ENCODE results near the gene PDE6H. TPM values are rescaled to one million over a fixed set of nuclear protein-coding genes. Genes with fewer than 3 reads are reported as not detected.

The PDE6H gene
- total and polyA plus RNA-seq, 4 donors: not detected

DNA sequence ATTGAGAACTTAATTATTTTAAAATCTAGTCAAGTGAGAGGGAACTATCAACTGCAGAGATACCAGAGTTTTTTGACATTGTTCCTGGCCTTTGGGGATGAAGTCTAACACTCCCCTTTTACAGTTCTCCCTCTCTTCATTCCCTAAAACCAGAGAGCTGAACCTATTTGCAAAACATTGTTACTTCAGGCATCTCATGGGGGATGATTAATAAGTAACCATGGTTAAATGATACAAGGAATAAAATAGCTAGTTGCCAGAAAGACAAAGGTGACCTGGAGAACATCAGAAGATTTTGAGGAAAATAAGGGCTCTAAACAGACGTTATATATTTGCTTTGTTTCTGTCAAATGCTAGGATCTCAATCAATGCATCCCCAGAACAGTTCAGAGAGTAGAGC is 42.3 kb downstream of the PDE6H start:
- DNase-seq (ENCODE audit: low spot score): no peak

DNA sequence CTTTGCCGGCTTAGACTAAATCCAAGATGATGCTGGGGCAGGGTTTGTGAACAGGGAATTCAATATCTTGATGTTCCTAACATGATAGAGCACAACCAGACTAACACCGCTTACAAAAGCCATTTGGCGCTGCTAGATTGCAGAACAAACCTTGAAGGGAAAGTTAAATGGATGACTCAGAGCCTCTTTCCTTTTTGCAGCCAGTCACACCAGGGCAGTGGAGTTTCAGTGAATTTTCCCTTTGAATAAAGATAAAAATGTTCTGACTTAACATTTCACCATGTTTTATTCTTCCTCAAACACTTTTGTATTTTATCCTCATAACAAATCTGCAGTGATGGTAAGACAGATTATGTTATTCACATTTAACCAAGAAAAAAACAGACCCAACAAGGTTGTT is 47.3 kb downstream of the PDE6H start:
- no peak overlapping the region for H3K4me3 ChIP-seq (ENCODE audit: low read depth in 1 of 3, low read length in 3 of 3)
- TF ChIP-seq, protein P1, sequence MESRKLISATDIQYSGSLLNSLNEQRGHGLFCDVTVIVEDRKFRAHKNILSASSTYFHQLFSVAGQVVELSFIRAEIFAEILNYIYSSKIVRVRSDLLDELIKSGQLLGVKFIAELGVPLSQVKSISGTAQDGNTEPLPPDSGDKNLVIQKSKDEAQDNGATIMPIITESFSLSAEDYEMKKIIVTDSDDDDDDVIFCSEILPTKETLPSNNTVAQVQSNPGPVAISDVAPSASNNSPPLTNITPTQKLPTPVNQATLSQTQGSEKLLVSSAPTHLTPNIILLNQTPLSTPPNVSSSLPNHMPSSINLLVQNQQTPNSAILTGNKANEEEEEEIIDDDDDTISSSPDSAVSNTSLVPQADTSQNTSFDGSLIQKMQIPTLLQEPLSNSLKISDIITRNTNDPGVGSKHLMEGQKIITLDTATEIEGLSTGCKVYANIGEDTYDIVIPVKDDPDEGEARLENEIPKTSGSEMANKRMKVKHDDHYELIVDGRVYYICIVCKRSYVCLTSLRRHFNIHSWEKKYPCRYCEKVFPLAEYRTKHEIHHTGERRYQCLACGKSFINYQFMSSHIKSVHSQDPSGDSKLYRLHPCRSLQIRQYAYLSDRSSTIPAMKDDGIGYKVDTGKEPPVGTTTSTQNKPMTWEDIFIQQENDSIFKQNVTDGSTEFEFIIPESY (IDR thresholded peaks at IDR 0.05): no peak
- TF ChIP-seq, protein P2, sequence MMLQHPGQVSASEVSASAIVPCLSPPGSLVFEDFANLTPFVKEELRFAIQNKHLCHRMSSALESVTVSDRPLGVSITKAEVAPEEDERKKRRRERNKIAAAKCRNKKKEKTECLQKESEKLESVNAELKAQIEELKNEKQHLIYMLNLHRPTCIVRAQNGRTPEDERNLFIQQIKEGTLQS (IDR thresholded peaks at IDR 0.05): no peak
- TF ChIP-seq HNF4A (conservative IDR thresholded peaks at IDR 0.05): no peak
- TF ChIP-seq NR2F2 (IDR thresholded peaks at IDR 0.05): no peak
- TF ChIP-seq GABPA (IDR thresholded peaks at IDR 0.05 in 1 of 2, conservative IDR thresholded peaks at IDR 0.05 in 1 of 2): no peak
- TF ChIP-seq RXRA (IDR thresholded peaks at IDR 0.05): no peak
- TF ChIP-seq EGR1 (IDR thresholded peaks at IDR 0.05; ENCODE audit: low read depth in 2 of 2): no peak
- TF ChIP-seq, protein P3, sequence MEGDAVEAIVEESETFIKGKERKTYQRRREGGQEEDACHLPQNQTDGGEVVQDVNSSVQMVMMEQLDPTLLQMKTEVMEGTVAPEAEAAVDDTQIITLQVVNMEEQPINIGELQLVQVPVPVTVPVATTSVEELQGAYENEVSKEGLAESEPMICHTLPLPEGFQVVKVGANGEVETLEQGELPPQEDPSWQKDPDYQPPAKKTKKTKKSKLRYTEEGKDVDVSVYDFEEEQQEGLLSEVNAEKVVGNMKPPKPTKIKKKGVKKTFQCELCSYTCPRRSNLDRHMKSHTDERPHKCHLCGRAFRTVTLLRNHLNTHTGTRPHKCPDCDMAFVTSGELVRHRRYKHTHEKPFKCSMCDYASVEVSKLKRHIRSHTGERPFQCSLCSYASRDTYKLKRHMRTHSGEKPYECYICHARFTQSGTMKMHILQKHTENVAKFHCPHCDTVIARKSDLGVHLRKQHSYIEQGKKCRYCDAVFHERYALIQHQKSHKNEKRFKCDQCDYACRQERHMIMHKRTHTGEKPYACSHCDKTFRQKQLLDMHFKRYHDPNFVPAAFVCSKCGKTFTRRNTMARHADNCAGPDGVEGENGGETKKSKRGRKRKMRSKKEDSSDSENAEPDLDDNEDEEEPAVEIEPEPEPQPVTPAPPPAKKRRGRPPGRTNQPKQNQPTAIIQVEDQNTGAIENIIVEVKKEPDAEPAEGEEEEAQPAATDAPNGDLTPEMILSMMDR (IDR thresholded peaks at IDR 0.05; ENCODE audit: low read depth, low read length, missing input control): no peak
- TF ChIP-seq, protein P4, sequence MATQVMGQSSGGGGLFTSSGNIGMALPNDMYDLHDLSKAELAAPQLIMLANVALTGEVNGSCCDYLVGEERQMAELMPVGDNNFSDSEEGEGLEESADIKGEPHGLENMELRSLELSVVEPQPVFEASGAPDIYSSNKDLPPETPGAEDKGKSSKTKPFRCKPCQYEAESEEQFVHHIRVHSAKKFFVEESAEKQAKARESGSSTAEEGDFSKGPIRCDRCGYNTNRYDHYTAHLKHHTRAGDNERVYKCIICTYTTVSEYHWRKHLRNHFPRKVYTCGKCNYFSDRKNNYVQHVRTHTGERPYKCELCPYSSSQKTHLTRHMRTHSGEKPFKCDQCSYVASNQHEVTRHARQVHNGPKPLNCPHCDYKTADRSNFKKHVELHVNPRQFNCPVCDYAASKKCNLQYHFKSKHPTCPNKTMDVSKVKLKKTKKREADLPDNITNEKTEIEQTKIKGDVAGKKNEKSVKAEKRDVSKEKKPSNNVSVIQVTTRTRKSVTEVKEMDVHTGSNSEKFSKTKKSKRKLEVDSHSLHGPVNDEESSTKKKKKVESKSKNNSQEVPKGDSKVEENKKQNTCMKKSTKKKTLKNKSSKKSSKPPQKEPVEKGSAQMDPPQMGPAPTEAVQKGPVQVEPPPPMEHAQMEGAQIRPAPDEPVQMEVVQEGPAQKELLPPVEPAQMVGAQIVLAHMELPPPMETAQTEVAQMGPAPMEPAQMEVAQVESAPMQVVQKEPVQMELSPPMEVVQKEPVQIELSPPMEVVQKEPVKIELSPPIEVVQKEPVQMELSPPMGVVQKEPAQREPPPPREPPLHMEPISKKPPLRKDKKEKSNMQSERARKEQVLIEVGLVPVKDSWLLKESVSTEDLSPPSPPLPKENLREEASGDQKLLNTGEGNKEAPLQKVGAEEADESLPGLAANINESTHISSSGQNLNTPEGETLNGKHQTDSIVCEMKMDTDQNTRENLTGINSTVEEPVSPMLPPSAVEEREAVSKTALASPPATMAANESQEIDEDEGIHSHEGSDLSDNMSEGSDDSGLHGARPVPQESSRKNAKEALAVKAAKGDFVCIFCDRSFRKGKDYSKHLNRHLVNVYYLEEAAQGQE (IDR thresholded peaks at IDR 0.05): no peak
- TF ChIP-seq FOXA1 (IDR thresholded peaks at IDR 0.05): no peak
- no peak for TF ChIP-seq SP1 (IDR thresholded peaks at IDR 0.05)
- no peak for TF ChIP-seq HNF4G (IDR thresholded peaks at IDR 0.05)
- WGBS: 91% methylated on average over 3 of the region's 3 CpGs
- no peaks in the 10 kb centered on the region for H3K9me3 ChIP-seq (ENCODE audit: control insufficient read depth in 4 of 4, low read length in 3 of 4)
- no peak overlapping the region for H3K9ac ChIP-seq (ENCODE audit: low read depth in 1 of 2, low read length in 2 of 2)
- no peaks in the 10 kb centered on the region for H3K36me3 ChIP-seq (ENCODE audit: control insufficient read depth in 4 of 4, insufficient read depth in 3 of 4, low read depth in 1 of 4, low read length in 3 of 4)
- no peaks in the 10 kb centered on the region for H3K27me3 ChIP-seq (ENCODE audit: control insufficient read depth in 4 of 4, insufficient read depth in 4 of 4, low read length in 3 of 4)
- DNase-seq (ENCODE audit: low spot score): no peak
- H3K27ac ChIP-seq (ENCODE audit: low read depth in 1 of 2, low read length in 2 of 2): no peak overlapping the region
- no peaks in the 10 kb centered on the region for H3K4me1 ChIP-seq (ENCODE audit: control insufficient read depth in 4 of 4, insufficient read depth in 4 of 4, low read length in 3 of 4)

More for the DNA sequence above, 42.3 kb downstream of the PDE6H start:
- TF ChIP-seq, protein P1 (IDR thresholded peaks at IDR 0.05): no peak
- TF ChIP-seq YY1 (IDR thresholded peaks at IDR 0.05) (no peak), HNF4G (IDR thresholded peaks at IDR 0.05) (no peak)
- no peaks in the 10 kb centered on the region for H3K9me3 ChIP-seq (ENCODE audit: control insufficient read depth in 4 of 4, low read length in 3 of 4)
- no peaks in the 10 kb centered on the region for H3K27me3 ChIP-seq (ENCODE audit: control insufficient read depth in 4 of 4, insufficient read depth in 4 of 4, low read length in 3 of 4)
- no peak overlapping the region for H3K27ac ChIP-seq (ENCODE audit: low read depth in 1 of 2, low read length in 2 of 2)
- no peak overlapping the region for H3K9ac ChIP-seq (ENCODE audit: low read depth in 1 of 2, low read length in 2 of 2)
- 32% methylated on average over 1 of the region's 1 CpG for WGBS
- no peak overlapping the region for H3K4me3 ChIP-seq (ENCODE audit: low read depth in 1 of 3, low read length in 3 of 3)
- no peaks in the 10 kb centered on the region for H3K4me1 ChIP-seq (ENCODE audit: control insufficient read depth in 4 of 4, insufficient read depth in 4 of 4, low read length in 3 of 4)
- H3K36me3 ChIP-seq (ENCODE audit: control insufficient read depth in 4 of 4, insufficient read depth in 3 of 4, low read depth in 1 of 4, low read length in 3 of 4): no peaks in the 10 kb centered on the region

Other genes starting within 250 kb of the PDE6H start
- 10 to 100 TPM; 10.9 to 13.6 TPM for gene WBP11, start 169.6 kb upstream of the PDE6H start, total RNA-seq
- 10 to 100 TPM in 1 of 2 donors, 1 to 10 TPM in 1; 9.9 to 16.6 TPM for gene WBP11, start 169.6 kb upstream of the PDE6H start, polyA plus RNA-seq
- gene C12orf60, start 169.4 kb upstream of the PDE6H start, total RNA-seq: 1 to 10 TPM in 1 of 2 donors, under 1 TPM in 1; 0.50 to 1.5 TPM
- gene C12orf60, start 169.4 kb upstream of the PDE6H start, polyA plus RNA-seq: 1 to 10 TPM in 1 of 2 donors, under 1 TPM in 1; 0.53 to 1.9 TPM
- gene SMCO3, start 158.9 kb upstream of the PDE6H start, total RNA-seq: under 1 TPM; 0.59 to 0.93 TPM
- under 1 TPM; 0.17 to 0.54 TPM for gene SMCO3, start 158.9 kb upstream of the PDE6H start, polyA plus RNA-seq
- 10 to 100 TPM; 28.3 to 40.7 TPM for gene ART4, start 129.5 kb upstream of the PDE6H start, total RNA-seq
- gene ART4, start 129.5 kb upstream of the PDE6H start, polyA plus RNA-seq: 10 to 100 TPM; 10.5 to 16.1 TPM
- gene MGP, start 87.2 kb upstream of the PDE6H start, total RNA-seq: 1 to 10 TPM in 1 of 2 donors, under 1 TPM in 1; 0.98 to 6.1 TPM
- 10 to 100 TPM; 16.0 to 20.7 TPM for gene MGP, start 87.2 kb upstream of the PDE6H start, polyA plus RNA-seq
- gene ERP27, start 34.5 kb upstream of the PDE6H start, total RNA-seq: 1 to 10 TPM in 1 of 2 donors, under 1 TPM in 1; 0.59 to 5.8 TPM
- under 1 TPM; 0.14 to 0.43 TPM for gene ERP27, start 34.5 kb upstream of the PDE6H start, polyA plus RNA-seq
- gene ARHGDIB, start 11.4 kb upstream of the PDE6H start, total RNA-seq: 10 to 100 TPM; 37.6 to 66.9 TPM
- gene ARHGDIB, start 11.4 kb upstream of the PDE6H start, polyA plus RNA-seq: 10 to 100 TPM; 36.3 to 57.4 TPM
- 1 to 10 TPM; 1.0 to 1.4 TPM for gene RERG, start 248.4 kb downstream of the PDE6H start, total RNA-seq
- 1 to 10 TPM; 1.0 to 1.2 TPM for gene RERG, start 248.4 kb downstream of the PDE6H start, polyA plus RNA-seq

Measured in liver (tissue), 9 donors.